G401 (cell line): ENCODE measurements around the gene SMARCE1. TPM values are rescaled to one million over a fixed set of nuclear protein-coding genes. Genes with fewer than 3 reads are reported as not detected.
"Not testable (repeated sequence)": the region's sequence is repeated elsewhere in the genome, so short reads cannot be mapped to it uniquely, and the experiment has no call there.

Experiments
- DNase-seq: peaks from one replicate; pipeline ENCODE4 v3.0.0-alpha.2; 2015; ENCODE audit warnings: low spot score
- in situ Hi-C: cut with HindIII; loops from 2 replicates; pipeline ENCODE4 v1.10.0; 2016; ENCODE audit warnings: low sequenced_read_pairs, mixed read lengths
- total RNA-seq: library from RNA; depleted of rRNA; stranded (reverse); fragments of >200 nt; shearing (Covaris generic); gene quantifications from 2 replicates; pipeline ENCODE4 v1.2.3, GENCODE V29; 2014; rRNA removed

The SMARCE1 gene
- total RNA-seq, 1 experiment from 2014 or later: 48.6 TPM

DNA sequence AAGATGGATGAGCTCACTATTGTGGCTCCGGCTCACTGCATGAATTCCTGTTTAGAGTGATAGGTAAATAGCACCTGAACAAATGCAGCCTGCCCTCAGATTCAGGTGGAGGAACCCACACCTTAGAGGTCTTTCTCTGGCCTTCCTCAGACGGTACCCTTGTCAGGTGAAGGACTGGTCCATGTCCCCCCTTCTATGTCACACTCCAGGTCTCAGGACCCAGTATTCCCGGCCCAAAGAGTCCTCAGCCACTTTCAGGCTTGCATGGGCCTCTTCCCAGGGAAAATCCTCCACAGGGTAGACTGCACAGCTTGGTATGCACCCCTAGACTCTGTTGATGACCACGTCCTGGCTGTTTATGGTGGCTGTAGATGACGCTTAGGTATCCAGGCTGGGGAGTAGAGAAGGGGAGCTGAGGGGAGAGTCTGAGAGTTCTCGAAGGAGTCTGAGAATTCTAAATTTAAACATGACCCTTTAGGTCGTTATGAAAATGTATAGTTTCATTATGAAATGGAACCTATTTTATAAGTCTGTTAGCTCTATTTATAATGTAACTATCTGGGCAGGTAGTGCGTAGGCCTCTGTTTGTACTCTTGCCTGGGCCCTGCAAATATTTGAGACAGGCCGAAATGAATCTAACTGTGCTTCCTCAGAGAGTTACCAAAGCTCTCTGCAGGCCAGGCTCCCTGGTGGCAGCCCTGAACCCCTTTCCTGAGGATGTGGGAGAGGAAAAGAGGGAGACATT is 49.9 kb downstream of the SMARCE1 start:
- no peak for DNase-seq
- in situ Hi-C loops: no loop called here

- no peak for DNase-seq
- in situ Hi-C loops: no loop called here
These were observed 50.5 kb downstream of the SMARCE1 start for GRCh38 chr17:40597156-40597555.

DNA sequence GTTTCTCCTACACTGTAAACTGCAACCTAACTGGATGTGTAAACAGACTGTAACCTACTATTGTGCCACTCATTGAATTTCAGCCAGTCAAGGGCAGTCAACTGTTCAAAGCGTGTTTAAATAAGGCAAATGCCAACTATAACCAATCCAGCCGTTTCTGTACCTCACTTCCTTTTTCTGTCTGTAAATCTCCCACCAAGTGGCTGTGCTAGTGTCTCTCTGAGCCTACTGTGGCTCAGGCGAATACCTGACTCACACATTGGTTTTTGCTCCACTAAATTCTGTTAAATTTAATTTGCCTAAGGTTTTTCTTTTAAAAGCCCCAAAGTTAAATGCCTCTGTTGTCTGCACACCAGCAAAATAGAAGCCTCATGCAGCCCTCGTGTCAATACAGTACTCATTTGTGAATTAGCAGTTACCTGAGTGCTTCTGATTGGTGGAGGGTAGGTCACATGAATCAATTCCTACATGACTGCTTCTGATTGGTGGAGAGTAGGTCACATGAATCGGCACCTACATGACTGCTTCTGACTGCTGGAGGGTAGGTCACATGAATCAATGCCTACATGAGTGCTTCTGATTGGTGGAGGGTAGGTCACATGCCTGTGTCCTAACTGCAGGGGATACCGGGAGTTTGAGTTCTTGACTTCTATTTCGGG is 51.2 kb downstream of the SMARCE1 start:
- DNase-seq: no peak
- in situ Hi-C loops: no loop called here

- DNase-seq: no peak
- in situ Hi-C loops: no loop called here
These were observed 56.9 kb downstream of the SMARCE1 start for GRCh38 chr17:40590742-40591141.

DNA sequence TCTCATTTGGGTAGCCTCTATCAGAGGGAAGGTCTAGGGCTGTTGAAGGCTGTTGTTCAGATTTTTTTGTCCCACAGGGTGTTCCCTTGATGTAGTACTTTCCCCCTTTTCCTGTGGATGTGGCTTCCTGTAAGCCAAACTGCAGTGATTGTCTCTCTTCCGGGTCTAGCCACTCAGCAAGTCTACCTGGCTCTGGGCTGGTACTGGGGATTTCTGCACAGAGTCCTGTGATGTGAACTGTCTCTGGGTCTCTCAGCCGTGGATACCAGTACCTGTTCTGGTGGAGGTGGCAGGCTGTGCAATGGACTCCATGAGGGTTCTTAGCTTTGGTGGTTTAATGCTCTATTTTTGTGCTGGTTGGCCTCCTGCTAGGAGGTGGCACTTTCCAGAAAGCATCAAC is 59.1 kb downstream of the SMARCE1 start:
- DNase-seq: no peak
- in situ Hi-C loops: no loop called here

GRCh38 chr17:40586264-40586663 is 61.4 kb downstream of the SMARCE1 start:
- DNase-seq, in situ Hi-C loops: not testable (repeated sequence)

DNA sequence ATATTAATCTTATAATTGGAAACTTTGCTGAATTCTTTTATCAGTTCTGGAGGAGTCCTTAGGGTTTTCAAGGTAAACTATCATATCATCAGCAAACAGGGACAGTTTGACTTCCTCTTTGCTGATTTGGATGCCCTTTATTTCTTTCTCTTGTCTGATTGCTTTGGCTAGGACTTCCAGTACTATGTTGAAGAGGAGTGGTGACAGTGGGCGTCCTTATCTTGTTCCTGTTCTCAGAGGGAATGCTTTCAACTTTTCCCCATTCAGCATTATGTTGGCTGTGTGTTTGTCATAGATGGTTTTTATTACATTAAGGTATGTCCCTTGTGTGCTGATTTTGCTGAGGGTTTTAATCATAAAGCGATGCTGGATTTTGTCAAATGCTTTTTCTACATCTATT is 62.7 kb downstream of the SMARCE1 start:
- DNase-seq, in situ Hi-C loops: not testable (repeated sequence)

DNA sequence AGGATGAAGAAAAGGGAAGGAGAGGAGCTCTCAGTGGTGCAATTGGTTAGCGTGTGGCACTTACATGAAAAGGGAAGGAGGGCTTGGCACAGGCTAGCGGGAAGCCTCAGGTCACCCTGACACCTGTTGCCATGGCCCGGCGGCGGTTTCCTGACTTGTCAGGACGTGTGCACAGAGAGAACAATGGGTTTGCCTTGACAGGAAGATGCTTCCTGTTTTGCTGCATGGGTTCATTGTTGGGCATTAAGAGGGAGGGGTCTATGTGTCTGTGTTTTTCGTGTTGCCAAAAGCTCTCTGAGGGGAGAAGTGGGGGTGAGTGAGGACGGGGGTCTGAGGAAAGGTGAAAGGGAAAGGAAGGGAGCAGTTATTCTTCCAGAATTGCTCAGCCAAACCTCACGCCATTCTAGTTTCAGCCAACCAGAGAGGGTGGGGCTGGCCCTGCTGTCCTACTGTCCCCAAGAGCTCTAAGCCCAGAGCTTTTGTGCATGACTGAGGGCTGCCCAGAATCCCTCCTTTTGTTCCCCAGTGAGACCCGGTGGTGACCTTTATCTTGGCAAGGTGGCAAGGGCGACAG is 65.2 kb downstream of the SMARCE1 start:
- no peak for DNase-seq
- in situ Hi-C loops: no loop called here

DNA sequence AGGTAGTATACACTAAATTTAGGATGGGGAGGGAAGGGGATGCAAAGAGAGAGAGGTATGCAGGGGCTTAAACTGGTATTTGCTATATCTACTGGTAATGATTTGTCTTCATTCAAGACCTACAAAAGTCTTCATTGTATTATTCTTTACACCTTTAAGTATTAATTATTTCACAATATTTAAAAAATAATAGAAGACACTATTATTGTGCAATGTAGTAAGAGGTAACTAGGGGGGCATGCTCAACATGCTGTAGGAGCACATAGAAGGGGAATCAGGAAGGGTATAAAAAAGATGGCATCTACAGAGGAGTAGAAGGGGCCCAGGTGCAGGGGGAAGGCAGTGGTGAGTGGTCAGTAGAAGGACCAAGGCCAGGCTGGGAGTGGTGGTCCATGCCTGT is 67.5 kb downstream of the SMARCE1 start:
- in situ Hi-C loops: no loop called here
- no peak for DNase-seq

GRCh38 chr17:40579471-40579870 is 68.1 kb downstream of the SMARCE1 start:
- in situ Hi-C loops: no loop called here
- no peak for DNase-seq

GRCh38 chr17:40577611-40578065 is 70.0 kb downstream of the SMARCE1 start:
- DNase-seq: no peak
- in situ Hi-C loops: no loop called here

DNA sequence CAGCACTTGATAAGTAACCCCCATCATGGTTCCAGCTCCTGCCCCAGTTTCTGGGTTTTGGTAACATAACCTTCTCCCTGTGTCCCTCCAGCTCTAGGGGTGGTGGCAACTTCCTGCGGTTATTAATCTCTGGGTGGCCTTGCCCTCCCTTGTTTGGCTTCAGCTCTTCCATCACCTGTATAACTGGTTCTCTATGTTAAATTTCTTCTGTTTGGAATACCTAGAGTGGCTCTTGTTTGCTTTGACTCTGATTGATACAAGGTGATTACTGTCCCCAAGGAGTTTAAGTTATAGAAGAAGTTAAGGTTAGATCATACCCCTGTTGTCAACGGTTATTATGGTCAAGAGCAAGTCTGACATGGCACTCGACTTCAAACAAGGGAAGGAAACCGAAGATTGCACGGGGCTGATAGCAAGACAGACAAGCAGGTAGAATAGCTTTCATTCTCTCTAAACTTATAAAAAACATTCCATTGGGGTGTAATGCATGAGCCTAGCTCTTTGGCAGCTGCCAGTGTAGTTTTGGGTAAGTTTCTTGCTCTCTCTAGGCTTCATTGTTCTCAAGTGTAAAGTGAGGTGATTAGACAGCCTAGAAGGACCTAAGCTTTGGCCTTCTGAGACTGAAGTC is 71.4 kb downstream of the SMARCE1 start:
- in situ Hi-C loops: no loop called here
- DNase-seq: no peak

Other genes starting within 250 kb of the SMARCE1 start
- gene TOP2A, start 229.9 kb downstream of the SMARCE1 start, total RNA-seq: 133 and 277 TPM in 2 replicates
- gene IGFBP4, start 204.4 kb downstream of the SMARCE1 start, total RNA-seq: 44.6 and 46.2 TPM in 2 replicates
- gene TNS4, start 146.2 kb downstream of the SMARCE1 start, total RNA-seq: not detected in 2 replicates
- not detected in 2 replicates for gene CCR7, start 82.3 kb downstream of the SMARCE1 start, total RNA-seq
- gene KRT222, start 17.4 kb upstream of the SMARCE1 start, total RNA-seq: not detected in 2 replicates
- gene KRT24, start 55.9 kb upstream of the SMARCE1 start, total RNA-seq: not detected in 2 replicates
- not detected in 2 replicates for gene KRT25, start 107.5 kb upstream of the SMARCE1 start, total RNA-seq
- gene KRT26, start 124.4 kb upstream of the SMARCE1 start, total RNA-seq: not detected in 2 replicates
- gene KRT27, start 134.7 kb upstream of the SMARCE1 start, total RNA-seq: not detected in 2 replicates
- gene KRT28, start 152.1 kb upstream of the SMARCE1 start, total RNA-seq: not detected in 2 replicates
- gene KRT10, start 174.8 kb upstream of the SMARCE1 start, total RNA-seq: 22.4 and 30.6 TPM in 2 replicates
- gene KRT12, start 219.4 kb upstream of the SMARCE1 start, total RNA-seq: not detected in 2 replicates
- gene KRT20, start 237.4 kb upstream of the SMARCE1 start, total RNA-seq: not detected in 2 replicates